ENCODE results near the gene LAP3. TPM values are rescaled to one million over a fixed set of nuclear protein-coding genes. Genes with fewer than 3 reads are reported as not detected.

LAP3 gene
- total and polyA plus RNA-seq, 12 donors: 22.7 to 176 (median 105) TPM

GRCh38 chr4:17550549-17550948, 26.4 kb upstream of the LAP3 start:
- intact Hi-C loops (cut with DNase I): no loop called here
- no peaks in the 10 kb centered on the region for H3K4me1 ChIP-seq (replicated peaks in 1 of 2)
- H3K27me3 ChIP-seq: no peaks in the 10 kb centered on the region
- 82 to 90% (median 83%) methylated on average over 3 of the region's 3 CpGs for WGBS, 4 donors
- no peak overlapping the region for H3K27ac ChIP-seq
- H3K36me3 ChIP-seq (replicated peaks in 1 of 2): no peaks in the 10 kb centered on the region
- TF ChIP-seq CTCF (IDR thresholded peaks at IDR 0.05) (no peak), POLR2A (IDR thresholded peaks at IDR 0.05) (no peak)
- DNase-seq: no peak
- H3K4me3 ChIP-seq: no peak overlapping the region
- H3K9me3 ChIP-seq (replicated peaks in 1 of 3): no peaks in the 10 kb centered on the region

DNA sequence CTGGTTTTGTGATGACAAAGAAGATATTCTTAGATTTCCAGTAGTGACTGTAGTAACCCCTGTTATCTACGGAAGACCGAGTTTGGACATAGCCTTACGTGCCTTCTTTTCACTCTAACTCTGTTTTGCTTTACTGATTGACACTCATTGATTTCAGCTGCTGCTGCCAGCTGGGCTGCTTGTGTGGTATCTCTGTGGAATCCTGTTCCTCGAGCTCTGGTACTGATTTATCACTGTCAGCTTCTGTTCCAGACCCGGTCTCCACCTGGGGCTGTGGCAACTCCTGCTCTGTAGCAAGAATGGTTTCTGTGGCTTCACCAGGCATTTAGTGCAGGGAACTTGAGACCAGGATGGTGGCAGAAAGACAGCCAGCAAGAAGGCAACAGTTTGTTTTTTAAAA, 24.6 kb upstream of the LAP3 start:
- DNase-seq: no peak
- WGBS, 4 donors: 30 to 54% (median 41%) methylated on average over 5 of the region's 5 CpGs
- Histone ChIP-seq H3K4me3 (no peak overlapping the region), H3K4me1 (replicated peaks in 1 of 2) (no peaks in the 10 kb centered on the region), H3K9me3 (replicated peaks in 1 of 3) (no peaks in the 10 kb centered on the region), H3K27me3 (no peaks in the 10 kb centered on the region), H3K27ac (no peak overlapping the region), H3K36me3 (replicated peaks in 1 of 2) (no peaks in the 10 kb centered on the region)
- TF ChIP-seq POLR2A (IDR thresholded peaks at IDR 0.05): no peak
- TF ChIP-seq CTCF (IDR thresholded peaks at IDR 0.05): no peak
- intact Hi-C loops (cut with DNase I): no loop called here

- TF ChIP-seq POLR2A (IDR thresholded peaks at IDR 0.05) (no peak), CTCF (IDR thresholded peaks at IDR 0.05) (no peak)
- Histone ChIP-seq H3K27ac (no peak overlapping the region), H3K27me3 (no peaks in the 10 kb centered on the region), H3K4me1 (replicated peaks in 1 of 2) (no peaks in the 10 kb centered on the region), H3K9me3 (replicated peaks in 1 of 3) (no peaks in the 10 kb centered on the region), H3K4me3 (no peak overlapping the region), H3K36me3 (replicated peaks in 1 of 2) (no peaks in the 10 kb centered on the region)
- 53 to 77% (median 66%) methylated on average over 4 of the region's 4 CpGs for WGBS, 4 donors
- intact Hi-C loops (cut with DNase I): no loop called here
- no peak for DNase-seq
Observed at GRCh38 chr4:17554568-17554967, 22.4 kb upstream of the LAP3 start.

DNA sequence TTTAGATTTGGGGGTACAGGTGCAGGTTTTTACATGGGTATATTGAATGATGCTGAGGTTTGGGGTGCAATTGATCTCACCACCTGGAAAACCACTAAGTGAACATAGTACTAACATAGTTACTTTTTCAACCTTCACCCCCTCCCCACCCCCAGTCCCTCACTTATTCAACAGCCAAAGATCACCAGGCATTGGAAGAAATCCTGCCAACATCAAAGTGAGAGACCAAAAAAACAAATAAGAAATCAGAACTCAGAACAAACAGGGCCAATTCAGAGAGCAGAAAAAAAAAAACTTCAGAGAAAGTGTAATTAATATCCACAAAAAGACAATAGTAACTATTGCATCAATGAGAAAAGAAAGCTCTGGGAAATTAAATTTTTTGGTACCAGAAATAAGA, 20.5 kb upstream of the LAP3 start:
- no peak overlapping the region for H3K4me3 ChIP-seq
- no peak overlapping the region for H3K27ac ChIP-seq
- no peaks in the 10 kb centered on the region for H3K4me1 ChIP-seq (replicated peaks in 1 of 2)
- no peaks in the 10 kb centered on the region for H3K9me3 ChIP-seq (replicated peaks in 1 of 3)
- H3K36me3 ChIP-seq (replicated peaks in 1 of 2): no peaks in the 10 kb centered on the region
- DNase-seq: no peak
- intact Hi-C loops (cut with DNase I): no loop called here
- no peak for TF ChIP-seq POLR2A (IDR thresholded peaks at IDR 0.05)
- no peak for TF ChIP-seq CTCF (IDR thresholded peaks at IDR 0.05)
- H3K27me3 ChIP-seq: no peaks in the 10 kb centered on the region

Data from adrenal gland (tissue), 12 donors.